GM12875 (cell line): ENCODE data around the gene GABRA4.

Source experiments
- H3K4me3 ChIP-seq: one replicate; pipeline ENCODE4 v1.5.1; 2011; ENCODE audit warnings: low read depth, low read length, control low read depth
- CTCF ChIP-seq: IDR thresholded peaks from 2 replicates; pipeline ENCODE4 v1.5.1; 2011; ENCODE audit warnings: low read depth, mild to moderate bottlenecking, control low read depth, inconsistent platforms, low read length, moderate library complexity, borderline replicate concordance; ENCODE audit not compliant: insufficient read depth

Gene GABRA4

GRCh38 chr4:47000406-47000805 is 7.0 kb upstream of the GABRA4 start:
- no peak overlapping the region for H3K4me3 ChIP-seq
- TF ChIP-seq CTCF: no peak

DNA sequence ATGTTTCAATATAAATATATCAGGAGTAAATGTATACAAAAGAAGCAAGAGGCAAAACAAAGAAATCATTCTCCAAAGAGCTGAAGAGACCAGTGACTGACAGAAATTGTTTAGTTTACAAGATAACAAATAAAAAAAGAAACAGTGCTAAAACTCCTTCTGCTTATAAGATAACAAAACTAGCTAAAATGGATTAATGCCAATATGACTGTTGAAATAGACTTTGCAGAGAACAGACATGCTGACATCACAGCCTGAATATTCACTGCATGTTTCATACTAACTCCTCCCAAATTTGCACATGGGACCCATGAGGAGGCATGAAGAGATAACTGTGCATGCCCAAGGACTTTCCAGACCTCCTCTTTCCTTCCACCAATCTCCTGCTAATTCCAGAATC is 6.2 kb upstream of the GABRA4 start:
- TF ChIP-seq CTCF: no peak
- no peak overlapping the region for H3K4me3 ChIP-seq

- no peak for TF ChIP-seq CTCF
- no peak overlapping the region for H3K4me3 ChIP-seq
Measured at GRCh38 chr4:46994007-46994405, 625 bp upstream of the GABRA4 start.

DNA sequence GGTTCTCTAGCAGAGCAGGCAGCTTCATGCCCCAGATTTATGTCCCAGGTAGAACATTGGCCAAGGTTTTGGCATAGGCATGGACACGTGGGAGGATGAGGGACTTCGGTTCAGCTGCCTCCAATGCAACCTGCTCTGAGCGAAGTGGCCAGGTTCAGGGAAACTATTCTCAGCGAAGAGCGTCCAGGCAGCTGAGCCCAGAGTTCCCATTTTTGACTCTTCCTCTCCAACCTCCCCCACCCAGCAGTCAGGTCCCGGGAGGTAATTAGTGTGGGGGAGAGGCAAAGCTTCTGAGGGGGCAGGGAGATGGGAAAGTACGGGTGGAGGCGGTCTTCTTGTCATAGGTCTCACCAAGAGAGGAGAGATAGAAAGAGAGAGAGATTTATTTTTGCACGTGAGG is 1.0 kb downstream of the GABRA4 start:
- H3K4me3 ChIP-seq: no peak overlapping the region
- no peak for TF ChIP-seq CTCF

- TF ChIP-seq CTCF: no peak
- no peak overlapping the region for H3K4me3 ChIP-seq
Measured at GRCh38 chr4:46986922-46987638, 6.3 kb downstream of the GABRA4 start.

DNA sequence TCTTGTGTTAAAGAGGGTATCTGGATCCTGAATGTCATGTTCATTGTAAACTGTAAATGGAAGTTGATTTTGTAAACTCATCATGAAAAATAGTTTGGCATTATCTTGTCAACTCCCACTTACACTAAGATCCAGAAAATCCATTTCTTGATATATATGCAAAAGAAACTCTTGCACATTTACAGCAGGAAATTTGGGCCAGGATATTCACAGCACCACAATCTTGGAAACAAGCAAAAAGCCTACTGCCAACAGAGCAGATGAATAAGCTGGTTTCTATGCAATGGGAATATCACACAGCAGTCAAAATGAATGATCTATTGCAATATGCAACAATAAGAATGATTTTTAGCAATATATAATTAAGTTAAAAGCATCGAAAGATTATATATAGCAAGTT is 8.6 kb downstream of the GABRA4 start:
- no peak overlapping the region for H3K4me3 ChIP-seq
- no peak for TF ChIP-seq CTCF

DNA sequence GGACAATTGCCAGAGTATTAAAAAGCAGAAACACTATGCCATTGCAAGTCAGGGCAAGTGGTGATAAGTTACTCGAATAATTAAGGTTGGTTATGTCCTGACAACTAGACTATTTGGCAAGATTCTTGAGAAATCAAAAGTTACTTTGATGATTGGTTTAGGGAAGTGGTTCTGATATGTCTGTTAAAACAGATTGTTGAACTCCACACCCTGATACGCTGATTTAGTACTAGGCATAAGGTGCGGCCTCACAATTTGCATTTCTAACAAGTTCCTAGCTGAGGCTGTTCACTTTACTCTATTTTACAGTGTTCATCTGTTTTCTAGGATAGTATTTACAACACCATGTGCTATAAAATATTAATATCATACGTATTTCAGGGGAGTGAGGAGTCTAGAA is 12.5 kb downstream of the GABRA4 start:
- TF ChIP-seq CTCF: no peak
- H3K4me3 ChIP-seq: no peak overlapping the region
